ENCODE measurements around the gene MRE11.

Gene MRE11

DNA sequence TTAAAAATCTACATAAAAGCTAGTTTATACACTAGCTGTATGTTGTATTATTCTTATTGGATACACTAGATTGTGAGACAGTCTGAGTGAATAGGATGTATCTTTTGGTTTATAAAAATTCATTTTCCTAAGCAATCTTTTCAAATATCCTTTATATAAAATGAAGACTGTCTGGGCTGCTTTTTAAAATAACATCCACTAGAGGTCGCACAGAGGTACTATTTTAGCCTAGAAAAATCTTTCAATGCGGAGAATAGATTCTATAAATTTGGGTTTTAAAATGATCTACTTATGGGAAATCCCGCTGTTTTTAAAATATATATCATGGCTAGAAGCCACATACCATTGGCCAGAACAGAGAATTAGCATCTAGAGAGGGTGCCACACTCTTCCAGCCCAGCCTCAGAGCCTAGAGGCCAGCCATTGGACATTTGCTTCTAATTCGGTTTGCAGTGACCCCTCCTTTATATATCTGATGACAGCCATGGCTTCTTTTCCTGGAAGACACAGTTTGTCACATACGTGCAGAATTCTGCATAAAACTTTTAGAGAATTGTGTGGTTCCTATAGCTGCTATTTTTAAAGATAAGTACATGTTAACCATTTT, 25.9 kb upstream of the MRE11 start:
- POLR2A ChIA-PET, result no interaction called here
- CTCF ChIA-PET, result interaction anchor here (0.8 to 3.6 kb wide), 26 partner anchors 9 to 614 kb away, joined by 3 to 14 read pairs (median 4); no protein-coding TSS in a partner anchor
- peak; percentile 34 for DNase-seq (ENCODE audit: extremely low spot score)
- TF ChIP-seq CTCF (IDR thresholded peaks at IDR 0.05; ENCODE audit: control extremely low read depth, extremely low read depth, low read depth, missing control alignments), result peak; percentile 49

DNA sequence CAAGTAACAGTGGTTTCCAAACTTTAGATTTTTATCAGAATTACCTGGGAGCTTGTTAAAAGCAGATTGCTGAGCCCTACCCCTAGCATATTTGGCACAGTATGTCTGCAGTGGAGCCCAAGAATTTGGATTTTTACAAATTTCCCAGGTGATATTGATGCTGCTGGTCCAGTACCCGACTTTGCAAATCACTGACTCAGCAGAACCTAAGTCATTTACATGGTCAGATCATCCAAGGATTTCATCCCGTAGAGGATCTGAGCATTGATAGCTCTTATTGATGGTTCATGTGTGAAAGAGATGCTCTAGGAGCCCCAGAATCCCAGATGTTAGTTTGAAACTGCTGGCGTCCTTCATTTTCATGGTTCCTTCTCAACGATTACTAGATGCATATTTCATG, 24.7 kb upstream of the MRE11 start:
- no peak for TF ChIP-seq CTCF (IDR thresholded peaks at IDR 0.05; ENCODE audit: control extremely low read depth, extremely low read depth, low read depth, missing control alignments)
- POLR2A ChIA-PET, result no interaction called here
- DNase-seq (ENCODE audit: extremely low spot score), result no peak
- CTCF ChIA-PET, result interaction anchor here (1.0 to 3.6 kb wide), 11 partner anchors 8 to 335 kb away, joined by 3 to 14 read pairs (median 5); no protein-coding TSS in a partner anchor

GRCh38 chr11:94516725-94517124, 23.1 kb upstream of the MRE11 start:
- ChIA-PET POLR2A (no interaction called here), CTCF (interaction anchor here (0.8 to 3.6 kb wide), 15 partner anchors 9 to 634 kb away, joined by 3 to 14 read pairs (median 5); no protein-coding TSS in a partner anchor)
- no peak for TF ChIP-seq CTCF (IDR thresholded peaks at IDR 0.05; ENCODE audit: control extremely low read depth, extremely low read depth, low read depth, missing control alignments)
- no peak for DNase-seq (ENCODE audit: extremely low spot score)

DNA sequence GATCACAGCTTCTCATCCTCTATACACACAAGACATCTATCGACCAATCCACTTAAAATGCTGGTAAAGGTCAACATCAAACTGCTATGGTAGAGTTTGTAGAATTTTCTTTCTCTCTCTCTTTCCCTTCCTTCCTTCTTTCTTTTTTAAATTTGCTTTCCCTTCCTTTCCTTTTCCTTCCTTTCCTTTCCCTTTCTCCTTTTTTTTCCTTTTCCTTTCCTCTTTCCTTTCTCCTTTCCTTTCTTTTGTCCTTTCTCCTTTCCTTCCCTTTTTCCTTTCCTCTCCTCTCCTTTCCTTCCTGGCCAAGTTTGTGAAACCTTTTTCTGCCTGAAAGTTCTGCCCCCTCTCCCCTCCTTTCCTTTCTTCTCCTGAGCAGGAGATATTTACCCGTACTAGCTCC, 21.8 kb upstream of the MRE11 start:
- TF ChIP-seq CTCF (IDR thresholded peaks at IDR 0.05; ENCODE audit: control extremely low read depth, extremely low read depth, low read depth, missing control alignments), result no peak
- ChIA-PET CTCF (interaction anchor here (0.8 to 1.8 kb wide), 3 partner anchors 16 to 87 kb away, joined by 4 read pairs; no protein-coding TSS in a partner anchor), POLR2A (no interaction called here)
- DNase-seq (ENCODE audit: extremely low spot score), result no peak

GRCh38 chr11:94513091-94513490, 19.4 kb upstream of the MRE11 start:
- TF ChIP-seq CTCF (IDR thresholded peaks at IDR 0.05; ENCODE audit: control extremely low read depth, extremely low read depth, low read depth, missing control alignments), result no peak
- CTCF ChIA-PET, result interaction anchor here (0.7 to 1.6 kb wide), 6 partner anchors 9 to 330 kb away, joined by 3 to 6 read pairs (median 4); no protein-coding TSS in a partner anchor

GRCh38 chr11:94511932-94512781, 18.5 kb upstream of the MRE11 start, which contains the start of gene C11orf97:
TSS of gene C11orf97 (plus strand) at chr11:94512461. CDS start at chr11:94512529, 68 bp downstream.
- CTCF ChIA-PET, result interaction anchor here (0.7 to 2.4 kb wide), 7 partner anchors 9 to 617 kb away, joined by 3 to 7 read pairs (median 4); no protein-coding TSS in a partner anchor
- TF ChIP-seq CTCF (IDR thresholded peaks at IDR 0.05; ENCODE audit: control extremely low read depth, extremely low read depth, low read depth, missing control alignments), result no peak
- peak; percentile 49 for DNase-seq (ENCODE audit: extremely low spot score)
- POLR2A ChIA-PET, result no interaction called here

More at GRCh38 chr11:94513091-94513490, 19.4 kb upstream of the MRE11 start:
- POLR2A ChIA-PET, result no interaction called here
- DNase-seq (ENCODE audit: extremely low spot score), result no peak

Data from GM10248 (cell line).